CD4-positive, alpha-beta T cell (primary cell): ENCODE data around the gene IGF2BP2. TPM values are rescaled to one million over a fixed set of nuclear protein-coding genes. Genes with fewer than 3 reads are reported as not detected.
"Not testable (repeated sequence)": the region's sequence is repeated elsewhere in the genome, so short reads cannot be mapped to it uniquely, and the experiment has no call there.

Experiments
- ATAC-seq: fragments of 200-7000 bp; cut with Tn5 transposase; one replicate; pipeline ENCODE4 v1.10.0; 2022; ENCODE audit warnings: mild to moderate bottlenecking; ENCODE audit not compliant: poor library complexity
- CTCF ChIA-PET: fragments of 350-600 bp; sonication (Branson Sonifier 250); formaldehyde crosslinking; loops from one replicate; lab custom pipeline; 2021; ENCODE audit warnings: antibody characterized with exemption, inconsistent platforms; lab: Charles Lee
- POLR2A ChIA-PET: fragments of 350-600 bp; sonication (Branson Sonifier 250); formaldehyde crosslinking; loops from one replicate; lab custom pipeline; 2021; ENCODE audit warnings: antibody characterized with exemption, inconsistent platforms; lab: Charles Lee
- DNase-seq, 14 experiments: peaks; one replicate each; pipeline ENCODE4 v3.0.0-alpha.2; 2013 to 2020; ENCODE audit warnings: mixed read lengths in 2 of 14
- H3K27ac ChIP-seq, 2 donors: one replicate each; pipeline versions ENCODE4 v1.5.1 to v1.7.0; 2013; ENCODE audit warnings: low read length in 2 of 2, low read depth in 1 of 2, mild to moderate bottlenecking in 1 of 2
- H3K27me3 ChIP-seq, 2 experiments: 1 replicate in 1 of 2; 2 replicates in 1 of 2; pipeline versions ENCODE4 v1.6.1 to v1.7.0; 2013; ENCODE audit warnings: low read length in 2 of 2, control low read depth in 1 of 2, mild to moderate bottlenecking in 1 of 2, moderate library complexity in 1 of 2; ENCODE audit not compliant: insufficient read depth in 2 of 2, control insufficient read depth in 1 of 2
- H3K36me3 ChIP-seq: one replicate; pipeline ENCODE4 v1.6.1; 2013; ENCODE audit warnings: low read length, control low read depth; ENCODE audit not compliant: insufficient read depth
- H3K4me1 ChIP-seq: one replicate; pipeline ENCODE4 v1.6.1; 2013; ENCODE audit warnings: low read length, control low read depth; ENCODE audit not compliant: insufficient read depth
- H3K4me3 ChIP-seq: one replicate; pipeline ENCODE4 v1.5.1; 2013; ENCODE audit warnings: mild to moderate bottlenecking, low read length, moderate library complexity
- H3K9me3 ChIP-seq, 2 experiments: 1 replicate in 1 of 2; 2 replicates in 1 of 2; pipeline versions ENCODE4 v1.6.1 to v1.7.0; 2013; ENCODE audit warnings: low read length in 2 of 2, mild to moderate bottlenecking in 2 of 2, control low read depth in 1 of 2, moderate library complexity in 1 of 2; ENCODE audit not compliant: control insufficient read depth in 1 of 2, insufficient read depth in 1 of 2
- H3K27ac Mint-ChIP-seq: one replicate; pipeline ENCODE4 v1.8.0; 2020; ENCODE audit warnings: mixed read lengths
- H3K27me3 Mint-ChIP-seq: one replicate; pipeline ENCODE4 v1.8.0; 2021; ENCODE audit warnings: mixed read lengths
- H3K36me3 Mint-ChIP-seq: one replicate; pipeline ENCODE4 v1.8.0; 2021; ENCODE audit warnings: low read depth, mixed read lengths
- H3K4me1 Mint-ChIP-seq: one replicate; pipeline ENCODE4 v1.8.0; 2021; ENCODE audit warnings: low read depth, mixed read lengths
- H3K4me3 Mint-ChIP-seq: one replicate; pipeline ENCODE4 v1.8.0; 2020; ENCODE audit warnings: mild to moderate bottlenecking, mixed read lengths
- H3K9me3 Mint-ChIP-seq: one replicate; pipeline ENCODE4 v1.8.0; 2020; ENCODE audit warnings: mixed read lengths
- CTCF ChIP-seq: fragments of 200-600 bp; IDR thresholded peaks from one replicate; pipeline ENCODE4 v1.8.0; 2022; ENCODE audit warnings: antibody characterized with exemption, mild to moderate bottlenecking
- intact Hi-C, 2 experiments: fragments of 100-400 bp; cut with DNase I in 1 of 2; cut with micrococcal nuclease in 1 of 2; formaldehyde crosslinking; loops; one replicate each; pipeline versions ENCODE4 v1.15.1 to v1.9.0; 2023 to 2025; cut with DNase I, micrococcal nuclease
- total RNA-seq, 174 experiments: library from RNA in 2 of 174; stranded (reverse) in 2 of 174; gene quantifications; one replicate each; pipeline ENCODE4 v1.2.3 and lab custom pipeline; 2021 to 2026

IGF2BP2 gene
- total RNA-seq, 2 experiments from 2014 or later: 0.25 to 0.50 TPM

- TF ChIP-seq CTCF: no peak
- no peak for ATAC-seq
- H3K4me1 Mint-ChIP-seq: no peaks in the 10 kb centered on the region
- Histone ChIP-seq H3K27me3 (peaks cover 12 to 14% of the 10 kb centered on the region in 2 experiments), H3K4me3 (no peak overlapping the region), H3K36me3 (no peaks in the 10 kb centered on the region), H3K9me3 (peaks cover 0 to 4% of the 10 kb centered on the region in 2 experiments), H3K4me1 (no peaks in the 10 kb centered on the region), H3K27ac (no peak overlapping the region)
- H3K27ac Mint-ChIP-seq: no peak overlapping the region
- POLR2A ChIA-PET: no interaction called here
- DNase-seq: no peak
- intact Hi-C loops: no loop called here
- H3K36me3 Mint-ChIP-seq: no peaks in the 10 kb centered on the region
- CTCF ChIA-PET: no interaction called here
- no peak overlapping the region for H3K4me3 Mint-ChIP-seq
- H3K9me3 Mint-ChIP-seq: no peaks in the 10 kb centered on the region
- H3K27me3 Mint-ChIP-seq: peaks cover 29% of the 10 kb centered on the region
These were observed 122.3 kb downstream of the IGF2BP2 start for GRCh38 chr3:185702262-185703225.

DNA sequence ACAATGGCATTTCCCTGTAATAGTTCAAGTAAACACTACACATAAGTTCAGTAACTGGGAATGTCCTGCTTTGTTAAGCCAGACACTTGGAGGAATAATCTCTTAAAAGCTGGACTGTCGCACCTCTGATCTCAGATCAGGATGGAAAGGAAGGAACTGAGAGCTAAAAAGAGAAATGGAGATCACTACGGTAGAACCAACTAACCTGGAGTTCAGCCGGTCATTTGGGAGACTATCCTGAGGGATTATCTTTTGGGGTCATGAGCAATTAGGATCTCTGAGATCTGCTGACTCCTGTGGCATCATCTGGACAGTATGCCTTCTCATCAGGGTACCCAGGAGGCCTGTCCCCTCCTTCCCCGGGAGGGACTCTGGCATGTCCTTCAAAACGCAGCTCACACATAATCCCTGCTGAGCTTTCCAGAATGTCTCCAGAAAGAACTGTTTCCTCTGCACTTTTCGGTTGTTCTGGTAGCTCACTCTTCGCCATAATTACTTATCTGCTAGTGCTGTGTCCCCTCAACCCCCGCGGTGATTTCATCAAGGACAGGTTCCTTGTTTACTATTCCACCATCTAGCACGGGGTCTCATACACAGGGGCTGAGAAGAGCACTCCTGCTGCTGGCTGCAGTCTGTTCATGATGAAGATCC is 123.1 kb downstream of the IGF2BP2 start:
- DNase-seq: no peak
- no peak overlapping the region for H3K27ac ChIP-seq
- peaks cover 0 to 4% of the 10 kb centered on the region in 2 experiments for H3K9me3 ChIP-seq
- ChIA-PET CTCF (no interaction called here), POLR2A (no interaction called here)
- H3K9me3 Mint-ChIP-seq: no peaks in the 10 kb centered on the region
- H3K27me3 Mint-ChIP-seq: peaks cover 27% of the 10 kb centered on the region
- H3K36me3 Mint-ChIP-seq: no peaks in the 10 kb centered on the region
- H3K36me3 ChIP-seq: no peaks in the 10 kb centered on the region
- no peaks in the 10 kb centered on the region for H3K4me1 Mint-ChIP-seq
- no peak for ATAC-seq
- no peaks in the 10 kb centered on the region for H3K4me1 ChIP-seq
- no peak overlapping the region for H3K4me3 Mint-ChIP-seq
- intact Hi-C loops: no loop called here
- H3K27me3 ChIP-seq: peaks cover 10 to 11% of the 10 kb centered on the region in 2 experiments
- no peak overlapping the region for H3K27ac Mint-ChIP-seq
- H3K4me3 ChIP-seq: no peak overlapping the region
- no peak for TF ChIP-seq CTCF

GRCh38 chr3:185699927-185700326 is 124.9 kb downstream of the IGF2BP2 start:
- Histone ChIP-seq H3K36me3 (no peaks in the 10 kb centered on the region), H3K9me3 (peaks cover 0 to 4% of the 10 kb centered on the region in 2 experiments), H3K4me1 (no peaks in the 10 kb centered on the region), H3K27ac (no peak overlapping the region), H3K27me3 (peaks cover 4 to 14% of the 10 kb centered on the region in 2 experiments), H3K4me3 (no peak overlapping the region)
- Mint-ChIP-seq H3K9me3 (no peaks in the 10 kb centered on the region), H3K27ac (no peak overlapping the region), H3K36me3 (no peaks in the 10 kb centered on the region), H3K4me3 (no peak overlapping the region), H3K4me1 (no peaks in the 10 kb centered on the region), H3K27me3 (peaks cover 27% of the 10 kb centered on the region)
- ATAC-seq (no peak), DNase-seq (no peak)
- ChIA-PET CTCF (no interaction called here), POLR2A (no interaction called here)
- no peak for TF ChIP-seq CTCF
- intact Hi-C loops: no loop called here

DNA sequence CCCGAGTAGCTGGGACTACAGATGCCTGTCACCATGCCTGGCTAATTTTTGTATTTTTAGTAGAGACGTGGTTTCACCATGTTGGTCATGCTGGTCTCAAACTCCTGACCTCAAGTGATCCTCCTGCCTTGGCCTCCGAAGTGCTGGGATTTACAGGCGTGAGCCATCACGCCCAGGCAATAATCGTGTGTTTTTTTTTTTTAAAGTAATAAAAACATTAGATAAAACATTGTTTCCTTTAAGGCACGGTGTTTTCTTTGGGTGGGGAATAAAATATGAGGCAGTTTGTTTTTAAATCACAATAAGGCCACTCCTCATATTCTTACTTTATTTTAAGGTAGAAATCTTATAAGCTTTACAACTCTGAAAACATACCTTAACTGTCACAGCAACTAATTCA is 127.6 kb downstream of the IGF2BP2 start:
- CTCF ChIA-PET, H3K9me3 Mint-ChIP-seq, H3K4me1 Mint-ChIP-seq, POLR2A ChIA-PET, H3K27ac Mint-ChIP-seq, H3K4me3 ChIP-seq, H3K27me3 ChIP-seq, H3K27ac ChIP-seq, H3K9me3 ChIP-seq, intact Hi-C loops, H3K4me3 Mint-ChIP-seq, H3K36me3 ChIP-seq, ATAC-seq, DNase-seq, H3K36me3 Mint-ChIP-seq, H3K4me1 ChIP-seq: not testable (repeated sequence)
- peaks cover 10% of the 10 kb centered on the region for H3K27me3 Mint-ChIP-seq
